ENCODE measurements around the gene ROR1.
A peak's percentile ranks its signal among the peaks of the same experiment; 100 is the strongest.

Gene ROR1

DNA sequence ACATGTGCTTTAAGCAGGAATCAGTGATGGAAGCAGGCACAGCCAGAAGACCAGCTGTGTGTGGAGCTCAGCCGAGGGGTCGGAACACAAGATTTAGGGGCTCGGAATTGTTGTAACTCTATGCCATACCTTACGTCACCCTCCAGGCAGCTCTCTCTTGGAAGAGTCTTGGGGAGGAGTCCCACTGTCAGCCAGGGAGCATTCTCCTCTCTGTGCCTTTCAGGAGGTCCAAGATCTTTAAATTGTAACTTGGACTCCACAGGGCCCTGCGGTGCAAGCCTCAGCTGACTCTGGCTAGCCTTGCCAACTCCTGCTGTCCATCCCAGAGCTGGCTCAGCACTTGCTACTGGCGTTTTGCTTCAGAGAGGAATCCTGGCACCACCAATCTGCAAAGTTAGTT lies 26.4 kb upstream of the ROR1 start:
- H3K9me3 ChIP-seq = no peaks in the 10 kb centered on the region
- no peak for DNase-seq (ENCODE audit: low spot score in 2 of 2)
- H3K4me3 ChIP-seq = no peak overlapping the region
- in situ Hi-C loops (cut with MboI; ENCODE audit: low sequenced_read_pairs) = no loop called here
- H3K27me3 ChIP-seq (ENCODE audit: low read depth) = 0 out of 2 replicates have a peak, but pooled peaks cover 3% of the 10 kb centered on the region
- no peaks in the 10 kb centered on the region for H3K4me1 ChIP-seq
- no peaks in the 10 kb centered on the region for H3K36me3 ChIP-seq (replicated peaks)

DNA sequence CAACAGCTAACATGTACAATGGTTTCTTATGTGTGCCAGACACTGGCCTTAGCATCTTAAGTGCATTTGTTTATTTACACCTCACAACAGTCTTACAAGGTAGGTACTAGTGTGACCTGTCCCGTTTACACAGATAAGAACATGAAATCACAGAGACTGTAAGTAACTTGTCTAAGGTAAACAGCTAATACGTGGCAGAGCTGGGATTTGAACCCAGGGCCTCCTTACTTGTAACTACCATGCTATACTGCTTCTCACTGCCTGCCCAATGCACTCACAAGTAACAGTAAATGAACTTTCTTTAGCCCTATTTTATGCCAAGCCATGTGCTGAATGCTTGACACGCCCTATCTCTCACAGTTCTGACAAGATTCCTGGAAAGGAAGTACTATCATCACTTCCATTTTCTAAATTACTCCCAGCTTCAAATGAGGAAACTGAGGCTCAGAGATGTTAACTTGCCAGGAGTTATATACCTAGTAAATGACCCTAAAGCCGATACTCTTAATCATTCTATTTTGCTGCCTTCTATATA lies 25.7 kb upstream of the ROR1 start:
- no peak for DNase-seq (ENCODE audit: low spot score in 2 of 2)
- H3K9me3 ChIP-seq = no peaks in the 10 kb centered on the region
- no peaks in the 10 kb centered on the region for H3K36me3 ChIP-seq (replicated peaks)
- in situ Hi-C loops (cut with MboI; ENCODE audit: low sequenced_read_pairs) = no loop called here
- H3K27me3 ChIP-seq (ENCODE audit: low read depth) = 0 out of 2 replicates have a peak, but pooled peaks cover 3% of the 10 kb centered on the region
- no peaks in the 10 kb centered on the region for H3K4me1 ChIP-seq
- H3K4me3 ChIP-seq = no peak overlapping the region

- in situ Hi-C loops (cut with MboI; ENCODE audit: low sequenced_read_pairs) = no loop called here
- Histone ChIP-seq H3K4me3 (no peak overlapping the region), H3K9me3 (no peaks in the 10 kb centered on the region), H3K27me3 (ENCODE audit: low read depth) (0 out of 2 replicates have a peak, but pooled peaks cover 3% of the 10 kb centered on the region), H3K36me3 (replicated peaks) (no peaks in the 10 kb centered on the region), H3K4me1 (no peaks in the 10 kb centered on the region)
- DNase-seq (ENCODE audit: low spot score in 2 of 2) = no peak
Observed at GRCh38 chr1:63748641-63749040, 25.2 kb upstream of the ROR1 start.

DNA sequence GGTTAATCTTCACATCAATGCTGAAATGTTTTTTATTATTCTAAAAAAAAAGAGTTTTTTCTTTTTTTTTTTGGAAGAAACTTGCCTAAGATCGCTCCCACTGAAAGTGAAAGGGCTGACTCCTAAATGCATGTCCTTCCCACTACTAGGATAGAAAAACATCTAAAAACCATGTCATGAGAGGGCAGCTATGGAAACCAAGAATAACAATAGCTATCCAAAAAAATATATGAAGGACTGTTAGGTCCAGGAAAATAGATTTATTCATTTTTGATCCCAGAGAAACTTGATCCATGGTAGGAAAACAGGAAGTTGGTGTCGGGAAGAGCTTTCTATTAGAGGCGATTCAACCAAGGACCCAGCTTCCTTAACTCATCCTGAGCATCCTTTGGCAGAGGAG lies 23.1 kb upstream of the ROR1 start:
- H3K36me3 ChIP-seq (replicated peaks) = no peaks in the 10 kb centered on the region
- no peaks in the 10 kb centered on the region for H3K4me1 ChIP-seq
- H3K9me3 ChIP-seq = no peaks in the 10 kb centered on the region
- no peak overlapping the region for H3K4me3 ChIP-seq
- H3K27me3 ChIP-seq (ENCODE audit: low read depth) = 0 out of 2 replicates have a peak, but pooled peaks cover 3% of the 10 kb centered on the region
- in situ Hi-C loops (cut with MboI; ENCODE audit: low sequenced_read_pairs) = no loop called here
- DNase-seq (ENCODE audit: low spot score in 2 of 2) = no peak

DNA sequence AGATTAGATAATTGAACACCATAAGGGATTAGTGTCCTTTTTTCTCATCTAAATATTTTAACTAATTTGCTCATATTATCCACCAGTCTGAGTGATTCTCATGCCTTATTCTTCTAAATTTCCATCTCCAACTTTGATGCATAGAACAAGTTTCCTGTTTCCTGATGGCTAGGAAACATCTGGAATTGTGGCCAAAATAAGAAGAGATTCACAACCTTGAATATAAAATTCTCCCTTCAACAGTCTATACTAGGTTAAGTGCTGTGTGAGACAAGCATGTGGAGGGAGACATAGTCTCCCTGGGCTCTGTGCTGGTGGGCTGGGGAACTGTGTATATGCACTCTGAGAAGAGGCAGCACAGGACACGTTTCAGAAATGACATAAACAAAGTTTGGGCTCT lies 21.6 kb upstream of the ROR1 start:
- H3K36me3 ChIP-seq (replicated peaks) = no peaks in the 10 kb centered on the region
- H3K4me1 ChIP-seq = no peaks in the 10 kb centered on the region
- no peaks in the 10 kb centered on the region for H3K9me3 ChIP-seq
- H3K4me3 ChIP-seq = no peak overlapping the region
- in situ Hi-C loops (cut with MboI; ENCODE audit: low sequenced_read_pairs) = no loop called here
- DNase-seq (ENCODE audit: low spot score in 2 of 2) = no peak
- H3K27me3 ChIP-seq (ENCODE audit: low read depth) = 0 out of 2 replicates have a peak, but pooled peaks cover 9% of the 10 kb centered on the region

DNA sequence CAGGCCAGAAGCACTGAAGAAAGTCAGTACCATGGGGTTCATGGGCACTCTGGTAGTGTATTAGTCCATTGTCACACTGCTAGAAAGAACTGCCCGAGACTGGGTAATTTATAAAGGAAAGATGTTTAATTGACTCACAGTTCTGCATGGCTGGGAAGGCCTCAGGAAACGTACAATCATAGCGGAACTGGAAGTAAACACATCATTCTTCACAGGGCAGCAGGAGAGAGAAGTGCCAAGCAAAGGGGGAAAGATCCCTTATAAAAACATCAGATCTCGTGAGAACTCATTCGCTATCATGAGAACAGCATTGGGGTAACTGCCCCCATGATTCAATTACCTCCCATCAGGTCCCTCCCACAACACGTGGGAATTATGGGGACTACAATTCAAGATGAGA lies 20.2 kb upstream of the ROR1 start:
- H3K36me3 ChIP-seq (replicated peaks) = no peaks in the 10 kb centered on the region
- DNase-seq (ENCODE audit: low spot score in 2 of 2) = no peak

DNA sequence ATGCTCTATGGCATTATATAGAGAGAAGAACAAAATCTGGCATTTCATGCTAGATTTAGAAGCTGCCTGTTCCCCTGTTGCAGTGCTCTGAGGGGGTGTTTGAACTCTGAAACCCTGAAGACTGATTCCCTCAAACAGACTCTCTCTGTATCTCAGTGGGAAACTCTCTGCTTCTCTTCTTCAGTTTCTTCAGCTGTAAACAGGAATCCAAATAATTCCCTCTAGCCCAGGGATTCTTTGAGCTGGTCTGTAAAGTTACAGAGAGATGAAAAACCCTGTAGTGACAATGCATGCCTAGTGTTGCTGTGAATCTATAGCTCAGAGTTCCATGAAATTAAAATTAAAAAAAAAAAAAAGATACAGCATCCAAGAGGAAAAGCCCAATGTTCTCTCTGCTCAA lies 17.0 kb upstream of the ROR1 start:
- Histone ChIP-seq H3K4me1 (no peaks in the 10 kb centered on the region), H3K4me3 (no peak overlapping the region), H3K27me3 (ENCODE audit: low read depth) (peaks cover 18% of the 10 kb centered on the region), H3K9me3 (no peaks in the 10 kb centered on the region), H3K36me3 (replicated peaks) (no peaks in the 10 kb centered on the region)
- in situ Hi-C loops (cut with MboI; ENCODE audit: low sequenced_read_pairs) = no loop called here
- DNase-seq (ENCODE audit: low spot score in 2 of 2) = no peak

More for the DNA sequence above, 20.2 kb upstream of the ROR1 start:
- Histone ChIP-seq H3K4me1 (no peaks in the 10 kb centered on the region), H3K4me3 (no peak overlapping the region), H3K27me3 (ENCODE audit: low read depth) (peaks cover 21% of the 10 kb centered on the region), H3K9me3 (no peaks in the 10 kb centered on the region)
- in situ Hi-C loops (cut with MboI; ENCODE audit: low sequenced_read_pairs) = no loop called here

GRCh38 chr1:63757334-63757733 lies 16.5 kb upstream of the ROR1 start:
- in situ Hi-C loops (cut with MboI; ENCODE audit: low sequenced_read_pairs) = no loop called here
- H3K4me1 ChIP-seq = no peaks in the 10 kb centered on the region
- H3K36me3 ChIP-seq (replicated peaks) = no peaks in the 10 kb centered on the region
- no peak overlapping the region for H3K4me3 ChIP-seq
- DNase-seq (ENCODE audit: low spot score in 2 of 2) = no peak
- H3K9me3 ChIP-seq = no peaks in the 10 kb centered on the region
- peaks cover 18% of the 10 kb centered on the region for H3K27me3 ChIP-seq (ENCODE audit: low read depth)

GRCh38 chr1:63758791-63759190 lies 15.0 kb upstream of the ROR1 start:
- Histone ChIP-seq H3K4me1 (no peaks in the 10 kb centered on the region), H3K4me3 (no peak overlapping the region), H3K36me3 (replicated peaks) (no peaks in the 10 kb centered on the region), H3K9me3 (no peaks in the 10 kb centered on the region), H3K27me3 (ENCODE audit: low read depth) (peaks cover 18% of the 10 kb centered on the region)
- in situ Hi-C loops (cut with MboI; ENCODE audit: low sequenced_read_pairs) = no loop called here
- no peak for DNase-seq (ENCODE audit: low spot score in 2 of 2)

DNA sequence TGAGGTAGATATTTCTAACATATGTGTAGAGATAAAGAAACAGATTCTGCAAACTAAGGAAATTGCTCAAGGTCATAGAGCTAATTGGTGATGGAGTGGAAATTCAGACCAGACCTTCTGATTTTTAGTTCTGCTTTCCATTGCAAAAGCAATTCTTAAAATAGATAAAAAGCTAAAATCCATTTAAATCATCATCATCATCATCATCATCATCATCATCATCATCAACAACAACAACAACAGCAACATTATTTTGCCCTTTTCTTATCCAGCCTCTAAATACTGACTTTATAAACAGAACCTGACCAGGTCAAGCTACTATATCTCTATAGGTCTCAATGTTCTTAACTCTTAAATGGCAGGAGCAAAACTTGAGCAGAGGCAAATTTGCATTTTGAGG lies 14.0 kb upstream of the ROR1 start:
- Histone ChIP-seq H3K27me3 (ENCODE audit: low read depth) (peaks cover 18% of the 10 kb centered on the region), H3K4me1 (no peaks in the 10 kb centered on the region), H3K9me3 (no peaks in the 10 kb centered on the region), H3K36me3 (replicated peaks) (no peaks in the 10 kb centered on the region), H3K4me3 (no peak overlapping the region)
- DNase-seq (ENCODE audit: low spot score in 2 of 2) = no peak
- in situ Hi-C loops (cut with MboI; ENCODE audit: low sequenced_read_pairs) = no loop called here

DNA sequence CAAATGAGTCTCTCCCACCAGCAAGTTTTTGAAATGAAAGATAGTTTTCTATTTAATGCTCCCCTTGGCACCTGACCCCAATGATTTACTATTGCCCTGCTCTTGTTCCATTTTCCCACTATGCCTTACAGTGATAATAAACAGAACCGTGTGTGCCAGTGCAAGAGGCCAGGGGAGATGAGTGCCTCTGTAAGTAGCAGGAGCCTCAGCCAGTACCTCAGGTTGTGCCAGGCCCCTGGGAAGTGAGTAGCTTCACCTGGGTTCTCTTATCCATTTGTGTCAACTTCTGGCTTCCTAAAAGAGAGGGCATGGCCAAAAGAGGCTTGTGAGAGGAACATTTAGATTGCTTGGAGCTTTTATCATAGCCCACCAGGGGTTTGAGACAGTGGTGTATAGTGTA lies 3.4 kb upstream of the ROR1 start:
- Histone ChIP-seq H3K4me3 (no peak overlapping the region), H3K9me3 (no peaks in the 10 kb centered on the region), H3K36me3 (replicated peaks) (no peaks in the 10 kb centered on the region), H3K27me3 (ENCODE audit: low read depth) (peaks cover 21% of the 10 kb centered on the region), H3K4me1 (no peaks in the 10 kb centered on the region)
- DNase-seq (ENCODE audit: low spot score in 2 of 2) = no peak
- in situ Hi-C loops (cut with MboI; ENCODE audit: low sequenced_read_pairs) = no loop called here

- no peak for DNase-seq (ENCODE audit: low spot score in 2 of 2)
- Histone ChIP-seq H3K4me1 (no peaks in the 10 kb centered on the region), H3K4me3 (no peak overlapping the region), H3K27me3 (ENCODE audit: low read depth) (peaks cover 34% of the 10 kb centered on the region), H3K9me3 (no peaks in the 10 kb centered on the region), H3K36me3 (replicated peaks) (no peaks in the 10 kb centered on the region)
- in situ Hi-C loops (cut with MboI; ENCODE audit: low sequenced_read_pairs) = no loop called here
Observed at GRCh38 chr1:63772201-63772600, 1.6 kb upstream of the ROR1 start.

DNA sequence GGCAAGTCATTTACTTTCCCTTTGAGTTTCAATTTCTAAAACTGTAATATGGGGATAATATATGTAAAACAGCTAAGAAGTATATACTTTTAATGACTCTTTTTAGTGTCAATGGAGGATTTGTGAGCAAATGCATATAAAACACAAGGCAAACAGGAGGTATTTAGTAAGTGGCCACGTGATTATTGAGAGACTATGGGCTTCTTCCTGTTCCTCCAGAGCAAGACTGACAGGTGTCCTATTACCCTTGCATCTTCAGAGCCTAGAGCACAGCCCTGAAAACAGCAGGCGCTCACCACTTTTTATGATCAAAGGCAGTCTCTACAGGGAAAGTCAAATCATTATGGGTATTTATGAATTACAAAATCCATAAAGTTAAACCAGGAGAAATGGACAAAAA lies 941 bp upstream of the ROR1 start:
- Histone ChIP-seq H3K9me3 (no peaks in the 10 kb centered on the region), H3K36me3 (replicated peaks) (no peaks in the 10 kb centered on the region), H3K4me3 (no peak overlapping the region), H3K4me1 (no peaks in the 10 kb centered on the region), H3K27me3 (ENCODE audit: low read depth) (peaks cover 39% of the 10 kb centered on the region)
- DNase-seq (ENCODE audit: low spot score in 2 of 2) = no peak
- in situ Hi-C loops (cut with MboI; ENCODE audit: low sequenced_read_pairs) = no loop called here

GRCh38 chr1:63773496-63773814 lies 362 bp upstream of the ROR1 start:
- H3K4me3 ChIP-seq = peak overlapping the region; percentile 33
- H3K9me3 ChIP-seq = no peaks in the 10 kb centered on the region
- H3K27me3 ChIP-seq (ENCODE audit: low read depth) = peaks cover 40% of the 10 kb centered on the region
- H3K4me1 ChIP-seq = no peaks in the 10 kb centered on the region
- no peaks in the 10 kb centered on the region for H3K36me3 ChIP-seq (replicated peaks)
- in situ Hi-C loops (cut with MboI; ENCODE audit: low sequenced_read_pairs) = no loop called here
- DNase-seq (ENCODE audit: low spot score in 2 of 2) = no peak

All from HAP-1 (cell line).